Measurements from ENCODE around the gene ARHGAP32.

ARHGAP32 gene

GRCh38 chr11:129102756-129103155 lies 89.4 kb downstream of the ARHGAP32 start:
- no peak for DNase-seq

GRCh38 chr11:129102225-129102624 lies 89.9 kb downstream of the ARHGAP32 start:
- DNase-seq = no peak

GRCh38 chr11:129093283-129093682 lies 98.8 kb downstream of the ARHGAP32 start:
- no peak for DNase-seq

GRCh38 chr11:129090056-129090455 lies 102.1 kb downstream of the ARHGAP32 start:
- DNase-seq = no peak

- DNase-seq = no peak
These were observed 102.8 kb downstream of the ARHGAP32 start for GRCh38 chr11:129089279-129089678.

GRCh38 chr11:129086976-129087375 lies 105.1 kb downstream of the ARHGAP32 start:
- no peak for DNase-seq

- no peak for DNase-seq
These were observed 114.9 kb downstream of the ARHGAP32 start for GRCh38 chr11:129077191-129077590.

GRCh38 chr11:129075757-129076156 lies 116.4 kb downstream of the ARHGAP32 start:
- peak; percentile 35 for DNase-seq

GRCh38 chr11:129067454-129067853 lies 124.7 kb downstream of the ARHGAP32 start:
- no peak for DNase-seq

GRCh38 chr11:129066229-129066628 lies 125.9 kb downstream of the ARHGAP32 start:
- no peak for DNase-seq

- no peak for DNase-seq
These were observed 129.0 kb downstream of the ARHGAP32 start for GRCh38 chr11:129063118-129063517.

- no peak for DNase-seq
These were observed 130.5 kb downstream of the ARHGAP32 start for GRCh38 chr11:129061492-129062230.

GRCh38 chr11:129056916-129057315 lies 135.2 kb downstream of the ARHGAP32 start:
- no peak for DNase-seq

GRCh38 chr11:129055196-129055595 lies 136.9 kb downstream of the ARHGAP32 start:
- no peak for DNase-seq

GRCh38 chr11:129048911-129049310 lies 143.2 kb downstream of the ARHGAP32 start:
- no peak for DNase-seq

GRCh38 chr11:129045150-129045549 lies 147.0 kb downstream of the ARHGAP32 start:
- no peak for DNase-seq

- DNase-seq = no peak
These were observed 149.6 kb downstream of the ARHGAP32 start for GRCh38 chr11:129042503-129042902.

GRCh38 chr11:129041611-129042018 lies 150.5 kb downstream of the ARHGAP32 start:
- DNase-seq = no peak

- no peak for DNase-seq
These were observed 151.2 kb downstream of the ARHGAP32 start for GRCh38 chr11:129040934-129041333.

- DNase-seq = no peak
These were observed 156.9 kb downstream of the ARHGAP32 start for GRCh38 chr11:129035244-129035643.

GRCh38 chr11:129034001-129034400 lies 158.1 kb downstream of the ARHGAP32 start:
- DNase-seq = no peak

GRCh38 chr11:129023968-129024676 lies 168.0 kb downstream of the ARHGAP32 start:
- no peak for DNase-seq

GRCh38 chr11:129021295-129021694 lies 170.8 kb downstream of the ARHGAP32 start:
- DNase-seq = no peak

- no peak for DNase-seq
These were observed 173.1 kb downstream of the ARHGAP32 start for GRCh38 chr11:129018991-129019390.

All from OCI-M1 (cell line).